CD4-positive, alpha-beta T cell (primary cell): Measurements from ENCODE around the gene CBFA2T3. TPM values are rescaled to one million over a fixed set of nuclear protein-coding genes. Genes with fewer than 3 reads are reported as not detected.

ENCODE experiments used
- ATAC-seq: fragments of 200-7000 bp; cut with Tn5 transposase; one replicate; pipeline ENCODE4 v1.10.0; 2022; ENCODE audit warnings: mild to moderate bottlenecking; ENCODE audit not compliant: poor library complexity
- CTCF ChIA-PET: fragments of 350-600 bp; sonication (Branson Sonifier 250); formaldehyde crosslinking; loops from one replicate; lab custom pipeline; 2021; ENCODE audit warnings: antibody characterized with exemption, inconsistent platforms; lab: Charles Lee
- POLR2A ChIA-PET: fragments of 350-600 bp; sonication (Branson Sonifier 250); formaldehyde crosslinking; loops from one replicate; lab custom pipeline; 2021; ENCODE audit warnings: antibody characterized with exemption, inconsistent platforms; lab: Charles Lee
- DNase-seq, 14 experiments: peaks; one replicate each; pipeline ENCODE4 v3.0.0-alpha.2; 2013 to 2020; ENCODE audit warnings: mixed read lengths in 2 of 14
- H3K27ac ChIP-seq, 2 donors: one replicate each; pipeline versions ENCODE4 v1.5.1 to v1.7.0; 2013; ENCODE audit warnings: low read length in 2 of 2, low read depth in 1 of 2, mild to moderate bottlenecking in 1 of 2
- H3K27me3 ChIP-seq, 2 experiments: 1 replicate in 1 of 2; 2 replicates in 1 of 2; pipeline versions ENCODE4 v1.6.1 to v1.7.0; 2013; ENCODE audit warnings: low read length in 2 of 2, control low read depth in 1 of 2, mild to moderate bottlenecking in 1 of 2, moderate library complexity in 1 of 2; ENCODE audit not compliant: insufficient read depth in 2 of 2, control insufficient read depth in 1 of 2
- H3K36me3 ChIP-seq: one replicate; pipeline ENCODE4 v1.6.1; 2013; ENCODE audit warnings: low read length, control low read depth; ENCODE audit not compliant: insufficient read depth
- H3K4me1 ChIP-seq: one replicate; pipeline ENCODE4 v1.6.1; 2013; ENCODE audit warnings: low read length, control low read depth; ENCODE audit not compliant: insufficient read depth
- H3K4me3 ChIP-seq: one replicate; pipeline ENCODE4 v1.5.1; 2013; ENCODE audit warnings: mild to moderate bottlenecking, low read length, moderate library complexity
- H3K9me3 ChIP-seq, 2 experiments: 1 replicate in 1 of 2; 2 replicates in 1 of 2; pipeline versions ENCODE4 v1.6.1 to v1.7.0; 2013; ENCODE audit warnings: low read length in 2 of 2, mild to moderate bottlenecking in 2 of 2, control low read depth in 1 of 2, moderate library complexity in 1 of 2; ENCODE audit not compliant: control insufficient read depth in 1 of 2, insufficient read depth in 1 of 2
- H3K27ac Mint-ChIP-seq: one replicate; pipeline ENCODE4 v1.8.0; 2020; ENCODE audit warnings: mixed read lengths
- H3K27me3 Mint-ChIP-seq: one replicate; pipeline ENCODE4 v1.8.0; 2021; ENCODE audit warnings: mixed read lengths
- H3K36me3 Mint-ChIP-seq: one replicate; pipeline ENCODE4 v1.8.0; 2021; ENCODE audit warnings: low read depth, mixed read lengths
- H3K4me1 Mint-ChIP-seq: one replicate; pipeline ENCODE4 v1.8.0; 2021; ENCODE audit warnings: low read depth, mixed read lengths
- H3K4me3 Mint-ChIP-seq: one replicate; pipeline ENCODE4 v1.8.0; 2020; ENCODE audit warnings: mild to moderate bottlenecking, mixed read lengths
- H3K9me3 Mint-ChIP-seq: one replicate; pipeline ENCODE4 v1.8.0; 2020; ENCODE audit warnings: mixed read lengths
- intact Hi-C, 2 experiments: fragments of 100-400 bp; cut with DNase I in 1 of 2; cut with micrococcal nuclease in 1 of 2; formaldehyde crosslinking; loops; one replicate each; pipeline versions ENCODE4 v1.15.1 to v1.9.0; 2023 to 2025; cut with DNase I, micrococcal nuclease
- total RNA-seq, 174 experiments: library from RNA in 2 of 174; stranded (reverse) in 2 of 174; gene quantifications; one replicate each; pipeline ENCODE4 v1.2.3 and lab custom pipeline; 2021 to 2026
- TF ChIP-seq, protein P1 (sequence below): fragments of 200-600 bp; IDR thresholded peaks from one replicate; pipeline ENCODE4 v1.8.0; 2022; ENCODE audit warnings: antibody characterized with exemption, mild to moderate bottlenecking

The CBFA2T3 gene
- total RNA-seq, 2 experiments from 2014 or later = 0.80 to 1.6 TPM

DNA sequence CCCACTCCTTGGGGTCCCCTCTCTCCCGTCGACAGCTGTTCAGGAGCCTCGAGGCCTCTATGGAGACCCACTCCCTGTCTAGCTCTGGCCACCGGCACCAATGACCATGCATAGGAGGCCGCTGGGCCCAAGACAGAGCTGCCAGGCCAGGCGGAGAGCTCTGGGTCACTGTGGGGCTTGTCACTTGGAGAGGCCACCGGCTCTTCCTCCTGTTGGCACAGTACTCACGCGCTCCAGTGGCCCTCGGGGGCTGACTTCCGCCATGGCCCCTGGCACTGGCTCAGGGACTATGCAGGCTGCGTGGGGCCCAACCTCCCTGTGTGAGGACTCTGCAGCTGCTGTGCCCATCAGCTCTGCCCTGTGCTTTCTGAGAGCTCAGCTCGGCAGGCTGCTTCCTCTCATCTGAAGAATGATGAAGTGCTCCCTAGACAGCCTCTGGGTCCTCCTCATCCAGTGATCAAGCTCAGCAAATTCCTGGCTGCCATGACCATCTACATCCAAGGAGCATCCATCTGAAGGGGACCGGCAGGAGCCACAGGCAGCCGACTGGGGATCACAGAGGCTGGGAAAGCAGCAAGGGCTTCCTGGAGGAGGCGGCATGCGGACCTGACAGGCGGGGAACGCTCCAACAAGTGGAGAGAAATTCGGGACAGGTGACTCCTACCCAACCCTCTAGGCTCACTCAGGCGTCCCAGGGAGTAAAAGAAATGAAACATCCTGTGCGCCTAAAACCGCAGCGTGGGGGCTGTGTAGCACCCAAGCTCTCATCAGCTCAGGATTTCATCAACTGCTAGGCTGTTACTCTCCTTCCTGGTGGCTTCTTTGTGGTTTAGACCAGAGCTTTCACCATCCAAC, 137.0 kb downstream of the CBFA2T3 start:
- intact Hi-C loops = no loop called here
- Histone ChIP-seq H3K27ac (no peak overlapping the region), H3K4me3 (no peak overlapping the region), H3K9me3 (no peaks in the 10 kb centered on the region), H3K27me3 (no peaks in the 10 kb centered on the region), H3K36me3 (peaks cover 27% of the 10 kb centered on the region), H3K4me1 (no peaks in the 10 kb centered on the region)
- DNase-seq (no peak), ATAC-seq (no peak)
- TF ChIP-seq, protein P1, sequence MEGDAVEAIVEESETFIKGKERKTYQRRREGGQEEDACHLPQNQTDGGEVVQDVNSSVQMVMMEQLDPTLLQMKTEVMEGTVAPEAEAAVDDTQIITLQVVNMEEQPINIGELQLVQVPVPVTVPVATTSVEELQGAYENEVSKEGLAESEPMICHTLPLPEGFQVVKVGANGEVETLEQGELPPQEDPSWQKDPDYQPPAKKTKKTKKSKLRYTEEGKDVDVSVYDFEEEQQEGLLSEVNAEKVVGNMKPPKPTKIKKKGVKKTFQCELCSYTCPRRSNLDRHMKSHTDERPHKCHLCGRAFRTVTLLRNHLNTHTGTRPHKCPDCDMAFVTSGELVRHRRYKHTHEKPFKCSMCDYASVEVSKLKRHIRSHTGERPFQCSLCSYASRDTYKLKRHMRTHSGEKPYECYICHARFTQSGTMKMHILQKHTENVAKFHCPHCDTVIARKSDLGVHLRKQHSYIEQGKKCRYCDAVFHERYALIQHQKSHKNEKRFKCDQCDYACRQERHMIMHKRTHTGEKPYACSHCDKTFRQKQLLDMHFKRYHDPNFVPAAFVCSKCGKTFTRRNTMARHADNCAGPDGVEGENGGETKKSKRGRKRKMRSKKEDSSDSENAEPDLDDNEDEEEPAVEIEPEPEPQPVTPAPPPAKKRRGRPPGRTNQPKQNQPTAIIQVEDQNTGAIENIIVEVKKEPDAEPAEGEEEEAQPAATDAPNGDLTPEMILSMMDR = no peak
- Mint-ChIP-seq H3K4me1 (no peaks in the 10 kb centered on the region), H3K27me3 (no peaks in the 10 kb centered on the region), H3K27ac (no peak overlapping the region), H3K4me3 (no peak overlapping the region), H3K36me3 (peaks cover 10% of the 10 kb centered on the region), H3K9me3 (no peaks in the 10 kb centered on the region)
- CTCF ChIA-PET = no interaction called here
- POLR2A ChIA-PET = no interaction called here

GRCh38 chr16:88839026-88839529, 137.9 kb downstream of the CBFA2T3 start:
- H3K27ac Mint-ChIP-seq = no peak overlapping the region
- ChIA-PET CTCF (no interaction called here), POLR2A (no interaction called here)
- Histone ChIP-seq H3K9me3 (no peaks in the 10 kb centered on the region), H3K27me3 (no peaks in the 10 kb centered on the region), H3K4me3 (no peak overlapping the region), H3K4me1 (no peaks in the 10 kb centered on the region), H3K27ac (no peak overlapping the region), H3K36me3 (peaks cover 27% of the 10 kb centered on the region)
- H3K27me3 Mint-ChIP-seq = no peaks in the 10 kb centered on the region
- H3K9me3 Mint-ChIP-seq = no peaks in the 10 kb centered on the region
- peaks cover 10% of the 10 kb centered on the region for H3K36me3 Mint-ChIP-seq
- H3K4me1 Mint-ChIP-seq = no peaks in the 10 kb centered on the region
- TF ChIP-seq, protein P1 = no peak
- DNase-seq (no peak), ATAC-seq (no peak)
- H3K4me3 Mint-ChIP-seq = no peak overlapping the region
- intact Hi-C loops = no loop called here

GRCh38 chr16:88838566-88838965, 138.4 kb downstream of the CBFA2T3 start:
- TF ChIP-seq, protein P1 = no peak
- no peaks in the 10 kb centered on the region for H3K27me3 Mint-ChIP-seq
- no peaks in the 10 kb centered on the region for H3K9me3 Mint-ChIP-seq
- intact Hi-C loops = no loop called here
- peaks cover 10% of the 10 kb centered on the region for H3K36me3 Mint-ChIP-seq
- DNase-seq (no peak), ATAC-seq (no peak)
- H3K36me3 ChIP-seq = peaks cover 27% of the 10 kb centered on the region
- no peaks in the 10 kb centered on the region for H3K4me1 Mint-ChIP-seq
- POLR2A ChIA-PET = no interaction called here
- H3K9me3 ChIP-seq = no peaks in the 10 kb centered on the region
- no peak overlapping the region for H3K4me3 ChIP-seq
- no peak overlapping the region for H3K4me3 Mint-ChIP-seq
- H3K27me3 ChIP-seq = no peaks in the 10 kb centered on the region
- H3K27ac ChIP-seq = no peak overlapping the region
- no peak overlapping the region for H3K27ac Mint-ChIP-seq
- no peaks in the 10 kb centered on the region for H3K4me1 ChIP-seq
- CTCF ChIA-PET = no interaction called here
